Epithelial cell of esophagus (primary cell): ENCODE measurements around the gene SH3GLB2.

Experiments used
- DNase-seq: peaks from one replicate; pipeline ENCODE4 v3.0.0; 2010; ENCODE audit warnings: low read depth
- H3K4me3 ChIP-seq: 2 replicates; pipeline ENCODE4 v1.5.1; 2011; ENCODE audit warnings: mild to moderate bottlenecking, low read length, control low read depth
- CTCF ChIP-seq: IDR thresholded peaks from 2 replicates; pipeline ENCODE4 v1.5.1; 2011; ENCODE audit warnings: low read depth, mild to moderate bottlenecking, low read length, control low read depth, inconsistent platforms; ENCODE audit not compliant: insufficient read depth; ENCODE audit errors: missing control alignments

The SH3GLB2 gene

GRCh38 chr9:128995791-128996190 lies 32.3 kb downstream of the SH3GLB2 start:
- no peak overlapping the region for H3K4me3 ChIP-seq
- TF ChIP-seq CTCF = no peak
- no peak for DNase-seq

- DNase-seq = peak; percentile 41
- TF ChIP-seq CTCF = peak; percentile 49
- no peak overlapping the region for H3K4me3 ChIP-seq
Measured at GRCh38 chr9:128992995-128993394, 35.1 kb downstream of the SH3GLB2 start.

- TF ChIP-seq CTCF = no peak
- DNase-seq = peak; percentile 58
- H3K4me3 ChIP-seq = no peak overlapping the region
Measured at GRCh38 chr9:128987805-128988204, 40.3 kb downstream of the SH3GLB2 start.

DNA sequence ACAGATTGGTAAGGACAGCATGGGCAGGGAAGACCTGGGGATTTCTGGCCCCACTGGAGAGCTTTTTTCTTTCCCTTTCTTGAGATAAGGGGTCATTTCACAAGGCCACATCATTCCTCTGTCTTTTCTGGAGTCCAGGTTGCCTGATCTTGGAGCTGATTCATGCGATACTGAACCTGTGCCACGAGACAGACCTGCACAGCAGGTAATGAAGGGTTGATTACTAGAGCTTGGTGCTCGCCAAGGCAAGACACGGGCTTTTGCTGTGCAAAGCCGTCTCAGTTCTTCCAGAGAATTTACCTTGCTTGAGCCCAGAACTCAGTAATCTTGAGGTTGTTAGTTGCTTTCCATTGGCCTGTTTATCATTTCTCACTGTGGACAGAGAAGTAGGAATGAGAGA lies 41.5 kb downstream of the SH3GLB2 start:
- no peak overlapping the region for H3K4me3 ChIP-seq
- peak; percentile 63 for DNase-seq
- no peak for TF ChIP-seq CTCF

- no peak overlapping the region for H3K4me3 ChIP-seq
- no peak for DNase-seq
- no peak for TF ChIP-seq CTCF
Measured at GRCh38 chr9:128983536-128983935, 44.6 kb downstream of the SH3GLB2 start.

- no peak overlapping the region for H3K4me3 ChIP-seq
- TF ChIP-seq CTCF = no peak
- no peak for DNase-seq
Measured at GRCh38 chr9:128979111-128979510, 49.0 kb downstream of the SH3GLB2 start.

- DNase-seq = peak; percentile 78
- H3K4me3 ChIP-seq = no peak overlapping the region
- TF ChIP-seq CTCF = no peak
Measured at GRCh38 chr9:128972956-128973355, 55.2 kb downstream of the SH3GLB2 start.
